Thoracic aorta (tissue), 2 donors: ENCODE results near the gene ALDH1A1. TPM values are rescaled to one million over a fixed set of nuclear protein-coding genes. Genes with fewer than 3 reads are reported as not detected.

ENCODE experiments used
- ATAC-seq: fragments of 150-250 bp; one replicate; pipeline ENCODE4 v1.8.0; 2017; ENCODE audit warnings: low read depth; ENCODE audit not compliant: insufficient number of reproducible peaks, low FRiP score
- DNase-seq: peaks from one replicate; pipeline ENCODE4 v3.0.0-alpha.2; 2020; ENCODE audit warnings: low spot score
- H3K27ac ChIP-seq, 2 donors: fragments of 200-600 bp; sonication (generic); 1 replicate in 1 of 2; 2 replicates in 1 of 2; pipeline ENCODE4 v1.5.1; 2016; ENCODE audit warnings: mild to moderate bottlenecking in 2 of 2, moderate library complexity in 2 of 2
- H3K27me3 ChIP-seq: fragments of 200-600 bp; sonication (generic); replicated peaks from 2 replicates; pipeline ENCODE4 v1.6.0; 2016; ENCODE audit warnings: mild to moderate bottlenecking; ENCODE audit not compliant: insufficient read depth
- H3K36me3 ChIP-seq: fragments of 200-600 bp; sonication (generic); one replicate; pipeline ENCODE4 v1.5.1; 2016
- H3K4me1 ChIP-seq, 2 donors: fragments of 200-600 bp; sonication (generic); 1 replicate in 1 of 2; 2 replicates in 1 of 2; pipeline versions ENCODE4 v1.5.1 to v1.6.0; 2016; ENCODE audit warnings: low read depth in 2 of 2, mild to moderate bottlenecking in 1 of 2; ENCODE audit not compliant: control insufficient read depth in 1 of 2
- H3K4me3 ChIP-seq: fragments of 200-600 bp; sonication (generic); 2 replicates; pipeline ENCODE4 v1.5.1; 2016; ENCODE audit warnings: mild to moderate bottlenecking
- H3K9me3 ChIP-seq: fragments of 200-600 bp; sonication (generic); 2 replicates; pipeline ENCODE4 v1.5.1; 2016
- CTCF ChIP-seq: fragments of 200-600 bp; sonication (generic); IDR thresholded peaks from one replicate; pipeline ENCODE4 v1.5.1; 2019; ENCODE audit warnings: antibody characterized with exemption
- total RNA-seq, 2 donors: library from RNA; depleted of rRNA; stranded (reverse); fragments of >200 nt; gene quantifications; one replicate each; pipeline versions ENCODE4 v1.1.0 to v1.2.3, GENCODE V29; 2016

The ALDH1A1 gene
- total RNA-seq, 2 donors from 2014 or later = 101 to 196 TPM

GRCh38 chr9:72912476-72913381, 40.1 kb downstream of the ALDH1A1 start:
- Histone ChIP-seq H3K4me3 (peak overlapping the region; percentile 44), H3K27me3 (no peaks in the 10 kb centered on the region), H3K4me1 (peaks cover 13 to 15% of the 10 kb centered on the region in 2 donors), H3K27ac (peak overlapping the region in 1 of 2 donors; percentile 44), H3K9me3 (no peaks in the 10 kb centered on the region), H3K36me3 (peaks cover 6% of the 10 kb centered on the region)
- TF ChIP-seq CTCF = no peak
- DNase-seq (no peak), ATAC-seq (no peak)

GRCh38 chr9:72911816-72912215, 41.0 kb downstream of the ALDH1A1 start:
- peaks cover 13 to 15% of the 10 kb centered on the region in 2 donors for H3K4me1 ChIP-seq
- no peaks in the 10 kb centered on the region for H3K27me3 ChIP-seq
- no peaks in the 10 kb centered on the region for H3K9me3 ChIP-seq
- no peak overlapping the region for H3K4me3 ChIP-seq
- TF ChIP-seq CTCF = no peak
- ATAC-seq (no peak), DNase-seq (no peak)
- H3K36me3 ChIP-seq = peaks cover 5% of the 10 kb centered on the region
- peak overlapping the region in 1 of 2 donors; percentile 44 for H3K27ac ChIP-seq

DNA sequence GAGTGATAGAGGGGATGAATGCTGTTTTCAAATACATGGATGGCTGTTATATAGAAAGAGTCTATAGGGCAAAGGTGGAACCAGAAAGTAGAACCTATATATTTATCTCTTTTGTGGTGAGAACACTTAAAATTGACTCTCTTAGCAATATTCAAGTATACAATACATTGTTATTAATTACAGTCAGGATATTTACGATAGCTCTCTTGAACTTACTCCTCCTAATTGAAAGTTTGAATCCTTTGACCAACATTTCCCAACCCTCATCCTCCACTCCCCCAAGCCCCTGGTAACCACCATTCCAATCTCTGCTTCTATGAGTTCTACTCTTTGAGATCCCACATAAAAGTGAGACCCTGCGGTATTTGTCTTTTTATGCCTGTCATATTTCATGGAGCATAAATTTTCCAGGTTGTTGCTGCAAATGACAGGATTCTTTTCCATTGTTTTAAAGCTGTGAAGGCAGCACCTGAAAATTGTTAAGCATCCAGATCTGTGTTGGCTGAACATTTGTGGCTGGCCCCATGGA, 41.5 kb downstream of the ALDH1A1 start:
- Histone ChIP-seq H3K4me1 (peaks cover 13 to 15% of the 10 kb centered on the region in 2 donors), H3K9me3 (no peaks in the 10 kb centered on the region), H3K27me3 (no peaks in the 10 kb centered on the region), H3K27ac (no peak overlapping the region), H3K4me3 (no peak overlapping the region), H3K36me3 (peaks cover under 1% of the 10 kb centered on the region)
- no peak for TF ChIP-seq CTCF
- ATAC-seq (no peak), DNase-seq (no peak)

DNA sequence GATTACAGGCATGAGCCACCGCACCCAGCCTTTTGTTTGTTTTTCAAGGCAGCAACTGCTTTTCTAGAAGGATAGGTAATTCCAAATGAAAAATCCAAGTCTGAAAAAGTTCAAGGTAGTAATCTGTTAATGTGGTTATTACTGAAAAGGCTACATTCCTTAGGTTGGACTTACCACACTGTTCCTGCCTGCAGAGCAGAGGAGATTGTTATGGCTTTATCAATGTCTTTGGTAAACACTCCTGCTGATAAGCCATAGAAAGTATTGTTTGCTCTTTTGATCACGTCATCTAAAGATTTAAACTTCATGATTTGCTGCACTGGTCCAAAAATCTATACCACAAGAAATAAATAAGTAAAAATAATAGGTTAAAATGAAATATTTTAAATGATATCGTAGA, 43.4 kb downstream of the ALDH1A1 start:
- Histone ChIP-seq H3K27ac (no peak overlapping the region), H3K4me3 (no peak overlapping the region), H3K9me3 (no peaks in the 10 kb centered on the region), H3K4me1 (peaks cover 13 to 15% of the 10 kb centered on the region in 2 donors), H3K36me3 (peaks cover 3% of the 10 kb centered on the region), H3K27me3 (no peaks in the 10 kb centered on the region)
- DNase-seq = no peak
- TF ChIP-seq CTCF = no peak
- ATAC-seq = no peak

DNA sequence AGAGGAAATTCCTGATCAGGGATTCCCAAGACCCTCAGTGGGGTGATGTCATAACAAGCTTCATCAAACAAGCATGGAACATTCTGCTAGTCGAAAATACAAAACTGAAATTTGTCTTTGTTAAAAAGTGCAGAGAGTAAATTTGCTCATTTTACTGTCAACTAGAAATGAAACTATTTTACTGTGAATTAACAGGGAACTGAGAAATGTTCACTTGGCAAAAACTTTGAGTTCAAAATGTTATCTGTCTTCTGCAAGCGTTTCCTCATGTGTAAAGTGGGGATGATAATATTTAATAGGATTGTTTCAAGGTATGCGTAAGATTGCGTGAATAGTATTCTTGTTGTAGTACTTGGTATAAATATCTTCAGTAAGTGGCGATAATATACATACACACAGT, 45.4 kb downstream of the ALDH1A1 start:
- H3K27ac ChIP-seq = no peak overlapping the region
- no peak for TF ChIP-seq CTCF
- ATAC-seq = no peak
- no peaks in the 10 kb centered on the region for H3K9me3 ChIP-seq
- peaks cover 6% of the 10 kb centered on the region for H3K36me3 ChIP-seq
- peaks cover under 1 to 2% of the 10 kb centered on the region in 2 donors for H3K4me1 ChIP-seq
- no peak for DNase-seq
- H3K27me3 ChIP-seq = no peaks in the 10 kb centered on the region
- H3K4me3 ChIP-seq = no peak overlapping the region
